HG03378 (cell line): ENCODE results near the gene SNCAIP.
"Not testable (repeated sequence)": the region's sequence is repeated elsewhere in the genome, so short reads cannot be mapped to it uniquely, and the experiment has no call there.

Experiments used
- ATAC-seq: cut with Tn5 transposase; IDR thresholded peaks from one replicate; pipeline ENCODE4 v1.9.1; 2021; ENCODE audit warnings: mild to moderate bottlenecking, moderate library complexity; ENCODE audit not compliant: unreplicated experiment

SNCAIP gene

GRCh38 chr5:122312591-122313406 lies 762 bp downstream of the SNCAIP start:
- no peak for ATAC-seq

DNA sequence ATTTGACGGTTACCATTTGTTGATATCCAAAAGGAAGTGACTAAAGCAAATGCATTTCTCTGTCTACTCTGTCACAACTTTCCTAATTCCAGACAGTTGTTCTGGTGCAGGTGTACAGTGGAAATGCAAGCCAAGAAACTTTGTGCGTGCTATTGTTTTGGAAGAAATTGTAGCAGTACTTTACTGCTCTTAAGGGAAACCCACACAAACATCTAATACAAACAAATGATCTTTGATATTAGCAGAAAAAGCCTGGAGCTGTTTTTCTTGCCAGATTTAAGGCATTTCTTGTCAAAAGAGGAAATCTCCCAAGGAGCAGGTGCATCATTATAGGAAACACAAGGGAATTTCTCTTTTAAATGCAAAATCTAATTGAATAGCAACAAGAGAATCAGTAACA lies 2.0 kb downstream of the SNCAIP start:
- no peak for ATAC-seq

GRCh38 chr5:122315521-122315920 lies 3.5 kb downstream of the SNCAIP start:
- no peak for ATAC-seq

GRCh38 chr5:122316656-122317055 lies 4.6 kb downstream of the SNCAIP start:
- no peak for ATAC-seq

GRCh38 chr5:122319897-122320296 lies 7.9 kb downstream of the SNCAIP start:
- no peak for ATAC-seq

DNA sequence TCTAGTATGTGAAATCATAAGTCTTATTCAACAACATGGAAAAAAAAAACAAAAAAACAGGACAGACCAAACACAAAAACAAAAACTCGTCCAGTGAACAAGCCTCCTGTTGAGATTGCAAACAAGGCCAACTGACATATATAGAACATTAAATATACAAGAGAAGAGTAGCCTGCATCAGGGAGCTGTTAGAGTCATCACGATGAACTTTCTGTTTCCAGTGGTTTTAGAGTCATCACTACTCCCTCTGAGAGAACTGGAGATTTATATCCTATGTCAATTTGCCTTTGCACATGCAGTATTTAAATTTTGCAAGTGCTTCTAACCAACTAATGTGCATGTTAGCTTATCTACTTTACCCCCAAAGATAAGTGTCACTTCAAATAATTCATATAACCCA lies 9.9 kb downstream of the SNCAIP start:
- ATAC-seq = no peak

GRCh38 chr5:122322801-122323548 lies 10.9 kb downstream of the SNCAIP start:
- ATAC-seq = no peak

DNA sequence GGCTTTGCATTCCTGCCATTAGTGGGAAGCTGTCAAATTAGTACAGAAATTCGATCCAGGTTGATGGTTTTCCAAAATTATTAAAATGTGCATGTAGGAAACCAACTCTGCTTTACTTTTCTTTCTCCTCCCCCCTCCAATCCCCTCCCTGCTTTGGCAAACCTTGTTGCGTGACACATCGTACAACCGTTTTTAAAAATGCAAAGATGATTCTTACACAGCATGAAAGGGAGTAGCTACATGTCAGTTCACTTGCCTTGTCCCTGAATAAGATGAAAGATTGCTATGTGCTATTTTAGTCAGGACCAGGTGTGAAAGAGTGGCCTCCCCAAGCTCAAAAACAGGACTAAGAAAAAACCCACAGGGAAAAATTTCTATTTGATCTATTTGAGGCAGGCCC lies 11.7 kb downstream of the SNCAIP start:
- ATAC-seq = no peak

DNA sequence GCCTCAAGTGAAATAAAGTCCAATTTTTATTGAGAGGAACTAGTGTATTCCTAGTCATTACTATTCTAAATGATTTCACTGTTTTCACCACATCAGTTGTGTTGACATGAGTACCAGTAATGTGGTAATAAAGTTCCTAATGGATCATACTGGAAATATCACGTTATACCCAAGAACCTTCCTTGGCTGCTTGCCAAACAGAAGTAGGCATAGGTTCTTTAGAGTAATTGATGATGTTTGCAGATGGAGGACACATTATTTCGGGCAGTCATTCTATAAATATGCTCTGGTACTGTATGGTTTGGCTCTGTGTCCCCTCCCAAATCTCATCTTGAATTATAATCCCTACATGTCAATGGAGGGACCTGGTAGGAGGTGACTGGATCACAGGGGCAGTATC lies 15.1 kb downstream of the SNCAIP start:
- ATAC-seq = no peak

- ATAC-seq = no peak
These were observed 18.8 kb downstream of the SNCAIP start for GRCh38 chr5:122330881-122331280.

- no peak for ATAC-seq
These were observed 20.8 kb downstream of the SNCAIP start for GRCh38 chr5:122332599-122333555.

- ATAC-seq = no peak
These were observed 21.5 kb downstream of the SNCAIP start for GRCh38 chr5:122333564-122333963.

GRCh38 chr5:122339591-122339990 lies 27.6 kb downstream of the SNCAIP start:
- ATAC-seq = no peak

DNA sequence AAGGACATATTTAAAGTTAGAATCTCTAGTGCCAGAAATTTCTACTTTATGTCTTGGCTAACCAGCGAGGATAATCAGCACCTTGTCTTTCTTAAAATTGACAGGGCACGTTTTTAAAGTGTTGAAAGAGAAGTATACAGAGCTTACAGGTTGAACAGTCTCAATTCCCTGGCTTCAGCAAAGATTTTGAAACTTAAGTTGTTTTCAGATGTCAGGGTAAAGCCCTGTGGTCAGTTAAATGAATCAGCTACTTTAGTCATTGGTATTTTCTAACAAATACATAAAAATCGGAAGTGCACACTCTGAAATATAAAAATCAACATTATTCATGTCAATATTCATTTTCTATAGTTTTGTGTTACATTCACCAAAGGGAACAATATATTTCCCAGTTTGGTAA lies 29.1 kb downstream of the SNCAIP start:
- no peak for ATAC-seq

- ATAC-seq = no peak
These were observed 30.2 kb downstream of the SNCAIP start for GRCh38 chr5:122342256-122342655.

GRCh38 chr5:122346897-122347581 lies 35.0 kb downstream of the SNCAIP start:
- ATAC-seq = no peak

DNA sequence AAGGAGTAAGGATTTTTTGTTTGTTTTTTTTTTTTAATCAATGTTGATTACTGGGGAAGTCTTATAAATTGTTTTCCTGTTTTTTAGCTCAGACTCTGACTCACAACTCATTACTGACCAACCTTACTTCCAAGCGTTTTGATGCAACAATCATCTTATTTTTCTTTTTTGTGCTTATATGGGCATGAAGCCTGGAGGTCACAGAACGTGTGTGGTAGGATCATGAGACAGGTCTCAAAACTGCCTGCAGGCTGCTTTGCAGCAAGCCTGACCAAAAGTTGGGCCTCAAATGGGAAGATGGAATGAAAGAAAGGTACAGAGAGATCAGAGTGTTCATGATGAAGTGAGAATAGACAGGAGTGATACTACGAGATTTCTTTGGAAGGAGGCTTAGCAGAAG lies 38.5 kb downstream of the SNCAIP start:
- ATAC-seq = no peak

GRCh38 chr5:122351416-122352157 lies 39.5 kb downstream of the SNCAIP start:
- no peak for ATAC-seq

GRCh38 chr5:122352331-122352730 lies 40.3 kb downstream of the SNCAIP start:
- ATAC-seq = no peak

DNA sequence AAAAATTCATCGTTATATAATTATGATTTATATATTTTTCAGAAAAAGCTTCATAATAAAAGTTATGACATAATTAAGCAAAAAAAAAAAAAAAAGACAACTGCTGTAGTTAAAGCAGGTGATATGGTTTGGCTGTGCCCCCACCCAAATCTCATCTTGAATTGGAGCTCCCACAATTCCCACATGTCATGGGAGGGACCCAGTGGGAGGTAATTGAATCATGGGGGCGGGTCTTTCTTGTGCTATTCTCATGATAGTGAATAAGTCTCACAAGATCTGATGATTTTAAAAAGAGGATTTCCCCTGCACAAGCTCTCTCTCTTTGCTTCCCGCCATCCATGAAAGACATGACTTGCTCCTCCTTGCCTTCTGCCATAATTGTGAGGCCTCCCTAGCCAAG lies 41.3 kb downstream of the SNCAIP start:
- ATAC-seq = not testable (repeated sequence)
